Hematopoietic multipotent progenitor cell treated with erythropoietin and hydrocortisone succinate and interleukin-3 and kit ligand, for 4 days (in vitro differentiated cells): ENCODE data around the gene CLDN34.

Experiments
- DNase-seq: peaks from one replicate; pipeline ENCODE4 v3.0.0-alpha.2; 2015

The CLDN34 gene

GRCh38 chrX:10017872-10018271 lies 50.7 kb downstream of the CLDN34 start:
- DNase-seq, result peak; percentile 53
